GM21526 (cell line): ENCODE measurements around the gene PRODH.
"Not testable (repeated sequence)": the region's sequence is repeated elsewhere in the genome, so short reads cannot be mapped to it uniquely, and the experiment has no call there.

Experiments used
- ATAC-seq: cut with Tn5 transposase; IDR thresholded peaks from one replicate; pipeline ENCODE4 v1.9.1; 2021; ENCODE audit warnings: moderate library complexity; ENCODE audit not compliant: unreplicated experiment, low FRiP score

The PRODH gene

GRCh38 chr22:18935889-18936529 lies at the start of gene PRODH:
Gene PRODH, minus strand, starts transcription at chr22:18936293. Its CDS starts 6 bp downstream, at chr22:18936287.
- ATAC-seq, result no peak

- ATAC-seq, result no peak
These were observed 49.7 kb upstream of the PRODH start for GRCh38 chr22:18985780-18986179.

DNA sequence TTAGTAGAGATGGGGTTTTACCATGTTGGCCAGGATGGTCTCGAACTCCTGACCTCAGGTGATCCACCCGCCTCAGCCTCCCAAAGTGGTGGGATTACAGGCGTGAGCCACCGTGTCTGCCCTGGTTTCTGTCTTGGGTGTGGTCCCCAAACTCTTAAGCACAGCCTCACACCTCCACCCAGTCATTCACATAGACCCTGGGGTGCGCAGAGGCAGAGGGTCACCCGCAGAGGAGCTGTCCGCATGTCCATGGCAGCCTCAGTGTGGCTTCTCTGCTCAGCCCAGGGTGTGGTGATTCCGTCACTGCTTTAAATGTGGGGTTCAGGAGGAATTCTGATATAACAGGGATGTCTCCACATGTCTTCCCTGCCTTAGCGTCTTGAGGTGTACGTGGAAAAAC lies 48.5 kb upstream of the PRODH start:
- no peak for ATAC-seq

DNA sequence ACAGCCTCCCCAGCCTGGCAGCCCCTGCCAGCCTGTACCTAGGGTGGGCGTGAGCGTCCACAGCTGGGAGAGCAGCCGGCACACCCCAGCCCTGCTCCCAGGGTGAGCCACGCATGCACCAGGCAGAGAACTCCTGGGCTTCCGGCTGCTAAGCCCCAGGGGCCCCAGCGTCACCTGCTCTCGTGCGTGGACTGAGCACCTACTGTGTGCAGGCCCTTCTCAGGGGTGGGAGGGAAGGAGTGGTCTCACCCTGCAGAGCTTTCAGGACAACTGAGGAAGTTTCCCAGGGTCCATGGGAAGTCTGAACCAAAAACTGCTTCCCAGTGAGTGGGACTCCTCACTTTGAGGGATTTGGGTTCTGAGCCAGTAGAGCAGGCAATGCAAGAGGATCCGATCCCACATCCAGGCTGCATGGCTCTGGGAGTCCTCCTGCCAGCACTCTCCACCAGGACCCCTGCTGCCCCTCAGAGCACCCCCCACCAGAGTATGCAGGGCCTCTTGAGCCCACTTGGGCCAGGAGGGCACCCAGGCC lies 47.1 kb upstream of the PRODH start:
- no peak for ATAC-seq

DNA sequence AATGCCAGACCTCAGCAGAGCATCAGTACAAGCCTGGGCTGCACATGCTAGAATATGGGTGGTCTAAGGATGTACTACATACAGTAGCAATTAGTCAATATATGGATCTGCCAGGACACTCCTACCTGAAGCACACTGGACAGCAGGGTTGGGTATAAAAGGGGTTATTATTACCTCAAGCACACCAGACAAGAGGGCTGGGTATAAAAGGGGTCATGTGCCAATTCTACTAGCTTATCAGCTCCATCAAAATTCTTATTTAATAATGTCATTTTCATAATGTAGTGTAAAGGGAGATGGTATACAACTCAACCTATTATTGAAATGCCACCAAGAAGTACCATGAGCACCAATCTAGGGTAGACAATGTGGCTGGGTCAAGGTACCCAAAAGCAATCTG lies 44.7 kb upstream of the PRODH start:
- ATAC-seq, result no peak

GRCh38 chr22:18979957-18980356 lies 43.9 kb upstream of the PRODH start:
- ATAC-seq, result no peak

DNA sequence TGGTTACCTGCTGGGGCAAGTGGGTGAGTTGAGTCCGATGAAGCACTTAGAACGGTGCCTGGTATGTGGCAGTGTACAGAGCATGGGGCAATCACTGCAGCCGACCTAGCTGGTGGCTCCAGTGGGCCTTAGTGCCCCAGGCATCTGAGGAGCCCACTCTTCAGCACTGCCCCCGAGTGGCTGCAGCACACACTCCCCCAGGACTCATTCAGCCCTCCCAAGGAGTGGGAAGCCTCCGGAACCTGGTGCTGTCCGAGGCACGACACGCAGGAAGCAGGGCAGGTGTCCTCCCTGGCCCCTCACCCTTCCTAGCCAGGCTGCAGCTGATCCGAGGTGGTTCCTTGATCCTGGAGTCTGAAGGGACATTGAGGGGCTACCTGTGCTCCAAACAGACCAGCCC lies 42.4 kb upstream of the PRODH start:
- ATAC-seq, result no peak

DNA sequence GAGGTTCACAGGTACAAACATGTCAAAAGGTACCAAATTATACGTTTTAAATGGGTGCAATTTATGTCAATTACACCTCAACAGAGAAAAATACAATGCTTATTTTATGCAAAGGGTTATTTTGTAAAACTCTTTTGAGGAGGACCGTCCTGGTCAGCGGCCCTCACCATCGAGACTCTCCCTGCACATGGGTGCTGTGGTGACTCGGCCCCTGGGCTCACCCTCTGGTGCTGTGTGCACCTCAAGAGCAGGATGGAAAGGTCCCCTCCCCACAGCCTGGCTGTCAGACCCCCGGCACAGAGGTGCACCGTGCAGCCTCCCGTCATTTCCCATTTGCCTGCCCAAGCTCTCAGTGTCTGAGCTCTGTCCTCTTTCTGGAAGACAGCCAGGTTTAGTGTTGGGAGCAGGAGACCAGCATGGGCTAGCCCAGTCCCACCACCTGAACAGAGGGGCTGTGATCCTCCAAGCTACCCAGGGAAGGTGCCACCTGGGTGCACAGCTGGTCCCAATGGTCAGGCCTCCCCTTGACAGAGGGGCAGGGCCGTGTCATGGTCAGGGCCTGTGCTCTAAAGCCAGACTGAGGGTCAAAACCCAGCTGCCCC lies 41.8 kb upstream of the PRODH start:
- ATAC-seq, result no peak

DNA sequence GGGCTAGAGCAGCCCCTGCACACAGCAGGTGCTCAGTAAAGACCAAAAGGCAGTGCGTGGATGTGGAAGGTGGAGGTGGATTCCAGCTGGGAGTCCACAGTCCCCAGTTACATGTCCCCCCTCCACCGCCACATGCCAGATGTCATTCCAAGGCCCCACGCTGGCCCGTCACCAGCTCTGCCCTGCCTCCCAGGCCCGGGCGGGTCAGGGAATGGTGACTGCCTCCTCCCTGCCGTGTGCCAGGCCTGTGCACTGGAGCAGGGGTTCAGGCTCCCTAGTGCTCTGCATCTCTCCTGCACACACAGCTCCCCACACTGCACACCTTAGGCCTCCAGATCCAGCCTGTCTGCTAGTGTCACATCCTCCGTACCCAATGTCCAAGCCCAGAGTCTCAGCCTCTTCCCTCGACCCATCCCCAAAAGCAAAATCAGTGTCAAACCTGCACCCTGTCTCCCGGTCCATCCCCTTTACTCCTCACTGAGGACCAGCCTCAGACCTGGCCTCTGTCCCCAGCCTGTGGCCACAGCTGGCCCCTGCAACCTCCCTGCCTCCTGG lies 40.2 kb upstream of the PRODH start:
- ATAC-seq, result no peak

DNA sequence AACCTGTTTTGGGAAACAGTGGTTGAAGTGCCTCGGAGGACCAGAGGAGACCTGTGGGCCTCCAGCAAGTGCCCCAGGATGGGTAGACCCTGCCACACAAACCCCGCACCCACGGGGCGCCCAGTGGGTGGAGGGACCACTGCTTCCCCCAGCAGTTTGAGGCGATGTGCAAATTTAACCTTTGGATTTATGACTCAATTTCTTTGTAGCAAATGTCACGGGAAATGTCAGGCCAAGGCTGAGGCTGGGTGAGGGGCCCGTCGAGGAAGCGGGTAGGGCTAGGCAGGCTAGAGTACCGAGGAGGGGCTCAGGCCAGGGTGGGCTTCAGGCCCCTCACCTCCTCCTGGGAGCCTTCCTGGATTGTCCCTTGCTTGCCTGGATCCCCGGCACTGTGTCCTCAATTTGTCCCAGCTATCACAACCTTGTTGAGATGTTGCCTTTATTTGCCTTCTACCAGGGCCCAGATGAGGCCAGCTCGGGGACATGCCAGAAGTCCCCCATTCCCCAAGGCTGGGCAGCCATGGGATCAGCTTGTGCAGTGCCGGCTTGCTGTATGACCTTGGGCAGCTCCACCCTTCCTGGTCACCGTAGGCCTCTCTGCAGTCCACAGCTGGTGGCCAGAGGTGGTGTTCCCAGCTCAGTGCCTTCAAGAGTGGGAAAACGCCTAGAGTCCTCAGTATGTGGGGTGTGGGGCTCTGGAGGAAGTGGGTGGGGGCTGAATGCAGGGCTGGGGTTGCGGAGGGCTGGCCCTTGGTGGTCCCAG lies 39.5 kb upstream of the PRODH start:
- no peak for ATAC-seq

DNA sequence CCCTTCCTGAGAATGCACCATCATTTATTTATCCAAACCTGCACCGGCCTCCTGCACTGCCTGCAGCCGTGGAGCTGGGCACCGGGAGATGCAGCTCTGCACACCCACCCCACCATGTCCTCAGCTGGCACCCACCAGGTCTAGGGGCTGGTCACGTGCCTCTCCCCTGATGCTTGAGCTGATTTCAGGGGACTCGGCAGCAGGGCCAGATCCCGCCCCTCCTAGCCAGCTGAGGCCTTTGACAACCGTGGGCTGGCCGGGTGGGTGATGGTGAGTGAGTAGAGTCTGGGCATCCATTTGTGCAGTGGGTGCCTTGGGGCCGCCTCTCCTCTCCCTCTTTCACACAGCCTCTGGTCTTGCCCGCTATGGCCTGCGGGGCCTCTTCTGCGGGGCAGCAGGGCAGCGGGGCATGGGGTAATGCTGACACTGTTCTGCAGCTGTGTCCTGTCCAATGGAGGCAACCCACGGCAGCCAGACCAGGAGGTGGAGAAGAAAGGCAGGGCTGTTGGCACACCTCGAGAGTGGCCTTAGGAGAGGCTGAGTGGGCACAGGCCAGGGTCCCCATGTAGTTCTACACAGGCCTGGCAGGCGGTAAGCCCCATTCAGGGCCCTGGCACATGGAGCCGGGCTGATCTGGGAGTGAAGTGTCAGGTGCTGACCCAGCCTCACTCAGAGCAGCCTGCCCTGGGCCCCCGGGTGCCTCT lies 38.5 kb upstream of the PRODH start:
- ATAC-seq, result no peak

DNA sequence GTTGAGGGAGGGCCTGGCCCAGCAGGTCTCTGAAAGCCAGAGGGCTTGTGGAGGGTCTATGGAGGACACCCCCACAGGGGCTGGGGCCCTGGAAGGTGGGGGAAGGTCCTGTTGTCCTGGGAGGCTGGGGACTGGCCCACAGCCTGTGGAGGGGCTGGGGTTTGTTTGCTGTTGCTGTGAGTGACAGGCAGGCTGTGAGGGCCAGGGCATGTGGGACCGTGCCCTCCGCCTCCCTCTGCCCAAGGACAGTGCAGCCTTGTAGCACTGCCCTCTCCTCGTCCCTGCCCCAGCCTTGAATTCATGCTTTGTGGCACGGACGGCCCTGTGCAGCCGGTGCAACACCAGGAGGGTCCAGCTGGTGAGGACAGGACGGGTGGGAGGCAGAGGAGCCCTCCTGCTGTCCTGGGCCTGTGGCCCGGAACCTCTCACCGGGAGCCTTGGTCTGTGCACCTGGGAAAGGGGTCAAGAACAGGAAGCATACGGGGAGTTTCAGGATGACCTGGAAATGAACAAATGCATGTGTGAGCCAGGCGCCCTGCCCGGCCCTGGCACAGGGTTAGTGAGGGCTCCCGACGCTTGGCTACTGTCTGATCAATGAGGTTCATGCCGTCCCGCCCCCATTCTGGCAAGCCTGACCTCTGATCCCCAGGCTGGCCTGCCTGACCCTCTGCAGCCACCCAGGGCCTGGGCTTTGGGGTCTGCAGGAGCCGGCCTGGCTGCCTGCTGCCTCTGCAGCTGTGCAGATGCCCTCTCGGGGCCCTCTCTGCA lies 37.4 kb upstream of the PRODH start:
- no peak for ATAC-seq

- not testable (repeated sequence) for ATAC-seq
These were observed 36.5 kb upstream of the PRODH start for GRCh38 chr22:18972591-18972990.

DNA sequence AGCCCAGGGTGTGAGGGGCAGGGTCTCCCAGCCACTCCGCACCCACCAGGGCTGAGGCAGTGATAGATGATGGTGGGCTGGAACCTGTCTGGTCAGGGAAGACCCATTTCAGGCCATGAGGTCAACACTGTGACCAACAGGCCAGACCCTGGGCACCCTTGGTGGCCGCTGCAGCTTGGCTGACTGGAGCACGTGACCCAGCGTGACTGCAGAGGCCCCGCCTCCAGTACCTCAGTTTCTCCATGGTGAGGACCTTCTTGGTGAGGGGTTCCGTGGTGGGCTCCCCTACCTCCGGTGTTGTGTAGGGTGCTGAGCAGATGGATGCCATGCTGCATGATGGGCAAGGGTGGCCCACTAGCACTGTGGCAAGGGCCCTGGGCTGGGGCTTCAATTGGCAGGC lies 35.9 kb upstream of the PRODH start:
- not testable (repeated sequence) for ATAC-seq

GRCh38 chr22:18971321-18971751 lies 35.2 kb upstream of the PRODH start:
- ATAC-seq, result no peak

DNA sequence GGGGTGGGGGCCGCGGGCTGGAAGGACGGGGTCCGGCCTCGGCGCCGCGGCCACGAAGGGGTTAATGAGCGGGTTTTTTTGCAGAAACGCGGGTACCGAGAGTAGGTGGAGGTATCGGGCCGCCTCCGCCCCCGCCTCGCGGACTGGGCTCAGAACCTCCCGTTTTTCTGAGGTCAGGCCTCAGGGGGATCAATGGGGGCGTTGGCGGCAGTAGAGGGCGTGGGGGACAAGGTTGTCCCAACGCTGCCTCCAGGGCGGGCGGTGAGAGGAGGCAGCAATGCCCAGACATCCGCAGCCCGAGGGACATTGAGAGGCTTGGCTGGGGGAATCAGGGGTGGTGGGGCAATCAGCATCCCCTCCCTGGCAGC lies 34.8 kb upstream of the PRODH start:
- ATAC-seq, result no peak

GRCh38 chr22:18970176-18970947 lies 34.3 kb upstream of the PRODH start:
- no peak for ATAC-seq

GRCh38 chr22:18969158-18969942 lies 33.3 kb upstream of the PRODH start:
- not testable (repeated sequence) for ATAC-seq
